HepG2 (cell line): ENCODE data around the gene SLC6A5. TPM values are rescaled to one million over a fixed set of nuclear protein-coding genes. Genes with fewer than 3 reads are reported as not detected.

Experiments used
- ELF1 ChIP-seq: sonication (generic); formaldehyde crosslinking; IDR thresholded peaks from 2 replicates; pipeline ENCODE4 v1.4.0; 2020; ENCODE audit warnings: missing genetic modification reagents
- FOXC1 ChIP-seq: sonication (generic); formaldehyde crosslinking; IDR thresholded peaks from 2 replicates; pipeline ENCODE4 v1.8.0; 2022; ENCODE audit warnings: mild to moderate bottlenecking, missing genetic modification reagents, borderline replicate concordance
- MXD4 ChIP-seq: IDR thresholded peaks from 2 replicates; pipeline ENCODE4 v1.6.1; 2016; ENCODE audit warnings: mild to moderate bottlenecking, missing biosample characterization, missing genetic modification reagents
- TOE1 ChIP-seq: sonication (generic); formaldehyde crosslinking; IDR thresholded peaks from 2 replicates; pipeline ENCODE4 v1.4.0; 2020; ENCODE audit warnings: mild to moderate bottlenecking, missing genetic modification reagents
- ZBTB3 ChIP-seq: sonication (generic); formaldehyde crosslinking; IDR thresholded peaks from 2 replicates; pipeline ENCODE4 v1.4.0; 2020; ENCODE audit warnings: low read depth, mild to moderate bottlenecking, moderate library complexity, missing genetic modification reagents, borderline replicate concordance
- ZFYVE20 ChIP-seq: sonication (generic); formaldehyde crosslinking; IDR thresholded peaks from 2 replicates; pipeline ENCODE4 v1.8.0; 2023; ENCODE audit warnings: low read depth, mild to moderate bottlenecking, moderate library complexity, missing genetic modification reagents, borderline replicate concordance
- ZNF441 ChIP-seq: sonication (generic); formaldehyde crosslinking; IDR thresholded peaks from 2 replicates; pipeline ENCODE4 v1.7.0; 2021; ENCODE audit warnings: missing genetic modification reagents, borderline replicate concordance
- polyA plus RNA-seq, 8 experiments: library from polyadenylated mRNA; depleted of rRNA in 3 of 8; stranded (reverse) in 7 of 8; unstranded in 1 of 8; fragments of >200 nt; fragmentation: Illumina TruSeq in 4 of 8; extraction: Trizol in 4 of 8; gene quantifications; 2 replicates each; pipeline versions ENCODE4 v1.2.1 to v1.2.3, GENCODE V29; 2011 to 2016; ENCODE audit warnings: low read depth in 4 of 8, missing spikeins in 1 of 8, mixed read lengths in 1 of 8; ENCODE audit not compliant: insufficient read depth in 1 of 8
- total RNA-seq, 5 experiments: library from RNA; depleted of rRNA; stranded (reverse); fragments of >200 nt; fragmentation: Illumina TruSeq; extraction: Trizol; gene quantifications; 2 replicates each; pipeline ENCODE4 v1.2.3, GENCODE V29; 2016; ENCODE audit warnings: low read depth in 1 of 5

Gene SLC6A5
- total and polyA plus RNA-seq, 2 of the 13 experiments (the other 11 are each of a cell fraction or from before 2014, with no cell fraction given) = not detected

GRCh38 chr11:20707876-20708275, 108.5 kb downstream of the SLC6A5 start (continued):
- TF ChIP-seq TOE1 (CRISPR knock-in tag) (no peak), ZFYVE20 (CRISPR knock-in tag) (no peak), ZBTB3 (CRISPR knock-in tag) (no peak), MXD4 (no peak), ZNF441 (CRISPR knock-in tag) (no peak), FOXC1 (CRISPR knock-in tag) (no peak), ELF1 (CRISPR knock-in tag) (no peak)

Other genes with a start within 250 kb of the SLC6A5 start
- gene HTATIP2, start 235.9 kb upstream of the SLC6A5 start, total RNA-seq (2016; rRNA removed; fragmentation: Illumina TruSeq; extraction: Trizol) = not detected in 2 replicates
- not detected in 2 replicates for gene HTATIP2, start 235.9 kb upstream of the SLC6A5 start, polyA plus RNA-seq (2011; rRNA removed)
- gene PRMT3, start 211.9 kb upstream of the SLC6A5 start, total RNA-seq (2016; rRNA removed; fragmentation: Illumina TruSeq; extraction: Trizol) = 27.7 and 38.3 TPM in 2 replicates
- 7.5 and 9.1 TPM in 2 replicates for gene PRMT3, start 211.9 kb upstream of the SLC6A5 start, polyA plus RNA-seq (2011; rRNA removed)
- not detected in 2 replicates for gene NELL1, start 70.0 kb downstream of the SLC6A5 start, total RNA-seq (2016; rRNA removed; fragmentation: Illumina TruSeq; extraction: Trizol)
- gene NELL1, start 70.0 kb downstream of the SLC6A5 start, polyA plus RNA-seq (2011; rRNA removed) = not detected in 2 replicates